Measurements from ENCODE around the gene GSX2.

The GSX2 gene

DNA sequence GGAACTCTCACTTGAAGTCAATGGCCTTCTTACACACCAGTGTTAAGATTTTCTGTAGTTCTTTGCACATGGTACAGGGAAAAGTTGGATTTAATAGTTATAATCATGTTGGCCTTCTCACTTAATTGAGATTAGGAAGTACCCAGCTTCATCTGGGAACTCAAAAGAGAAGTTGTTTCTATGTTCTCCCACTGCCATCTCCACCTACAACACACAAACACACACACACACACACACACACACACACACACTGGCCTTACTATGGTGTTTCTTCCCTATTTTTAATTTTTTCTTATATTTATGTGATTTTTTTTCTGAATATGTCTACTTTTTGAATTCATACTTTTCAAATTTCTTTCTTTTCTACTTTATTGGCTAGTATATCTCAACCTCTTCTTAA, 25.6 kb upstream of the GSX2 start:
- no peak overlapping the region for H2BK120ac ChIP-seq (ENCODE audit: low read depth, low read length)
- no peak overlapping the region for H2BK12ac ChIP-seq (ENCODE audit: low read length in 2 of 2)
- no peak for DNase-seq
- H3K23ac ChIP-seq (ENCODE audit: low read length in 2 of 2), result no peak overlapping the region
- H4K8ac ChIP-seq (ENCODE audit: low read length), result no peak overlapping the region
- no peak overlapping the region for H3K4me3 ChIP-seq (ENCODE audit: insufficient read depth in 1 of 2, low read depth in 1 of 2, low read length in 2 of 2)
- no peak overlapping the region for H3K14ac ChIP-seq (ENCODE audit: low read length in 2 of 2)
- no peak overlapping the region for H4K91ac ChIP-seq (ENCODE audit: low read length)
- H2AFZ ChIP-seq (ENCODE audit: low read depth, low read length), result no peak overlapping the region
- peaks cover 4% of the 10 kb centered on the region for H3K4me1 ChIP-seq (ENCODE audit: control insufficient read depth, insufficient read depth, low read depth, low read length)
- H3K4me2 ChIP-seq (ENCODE audit: low read length, poor library complexity, severe bottlenecking), result no peak overlapping the region
- H3K27me3 ChIP-seq (ENCODE audit: control insufficient read depth in 1 of 2, insufficient read depth in 1 of 2, low read length in 2 of 2), result no peaks in the 10 kb centered on the region
- no peaks in the 10 kb centered on the region for H3K9me3 ChIP-seq (ENCODE audit: control insufficient read depth, low read length)
- no peak overlapping the region for H3K9ac ChIP-seq (ENCODE audit: low read length)
- H3K18ac ChIP-seq (ENCODE audit: low read depth in 1 of 2, low read length in 2 of 2), result no peak overlapping the region
- no peak overlapping the region for H2BK5ac ChIP-seq (ENCODE audit: low read depth, low read length, poor library complexity, severe bottlenecking)
- no peak overlapping the region for H3K27ac ChIP-seq (ENCODE audit: low read length, poor library complexity, severe bottlenecking)
- no peak overlapping the region for H2BK15ac ChIP-seq (ENCODE audit: low read depth, poor library complexity, severe bottlenecking)
- no peak overlapping the region for H2AK5ac ChIP-seq (ENCODE audit: low read length, severe bottlenecking)
- no peak overlapping the region for H3K4ac ChIP-seq (ENCODE audit: low read depth in 1 of 2, low read length in 2 of 2)
- no peaks in the 10 kb centered on the region for H3K36me3 ChIP-seq (ENCODE audit: control insufficient read depth in 1 of 2, insufficient read depth in 2 of 2, low read depth in 1 of 2, low read length in 2 of 2)
- H3K79me1 ChIP-seq (replicated peaks; ENCODE audit: low read length, poor library complexity, severe bottlenecking), result no peaks in the 10 kb centered on the region

- no peak overlapping the region for H3K4me2 ChIP-seq (ENCODE audit: low read length, poor library complexity, severe bottlenecking)
- peaks cover 4% of the 10 kb centered on the region for H3K4me1 ChIP-seq (ENCODE audit: control insufficient read depth, insufficient read depth, low read depth, low read length)
- no peak overlapping the region for H3K9ac ChIP-seq (ENCODE audit: low read length)
- no peak for DNase-seq
- no peak overlapping the region for H2BK120ac ChIP-seq (ENCODE audit: low read depth, low read length)
- H2BK15ac ChIP-seq (ENCODE audit: low read depth, poor library complexity, severe bottlenecking), result no peak overlapping the region
- H4K8ac ChIP-seq (ENCODE audit: low read length), result no peak overlapping the region
- H3K79me1 ChIP-seq (replicated peaks; ENCODE audit: low read length, poor library complexity, severe bottlenecking), result no peaks in the 10 kb centered on the region
- no peak overlapping the region for H3K18ac ChIP-seq (ENCODE audit: low read depth in 1 of 2, low read length in 2 of 2)
- no peak overlapping the region for H3K14ac ChIP-seq (ENCODE audit: low read length in 2 of 2)
- no peak overlapping the region for H3K4me3 ChIP-seq (ENCODE audit: insufficient read depth in 1 of 2, low read depth in 1 of 2, low read length in 2 of 2)
- H2AK5ac ChIP-seq (ENCODE audit: low read length, severe bottlenecking), result no peak overlapping the region
- no peak overlapping the region for H2BK12ac ChIP-seq (ENCODE audit: low read length in 2 of 2)
- H3K36me3 ChIP-seq (ENCODE audit: control insufficient read depth in 1 of 2, insufficient read depth in 2 of 2, low read depth in 1 of 2, low read length in 2 of 2), result no peaks in the 10 kb centered on the region
- H3K4ac ChIP-seq (ENCODE audit: low read depth in 1 of 2, low read length in 2 of 2), result no peak overlapping the region
- no peak overlapping the region for H2AFZ ChIP-seq (ENCODE audit: low read depth, low read length)
- no peak overlapping the region for H2BK5ac ChIP-seq (ENCODE audit: low read depth, low read length, poor library complexity, severe bottlenecking)
- H3K27me3 ChIP-seq (ENCODE audit: control insufficient read depth in 1 of 2, insufficient read depth in 1 of 2, low read length in 2 of 2), result no peaks in the 10 kb centered on the region
- H3K27ac ChIP-seq (ENCODE audit: low read length, poor library complexity, severe bottlenecking), result peak overlapping the region; percentile 74
- H3K23ac ChIP-seq (ENCODE audit: low read length in 2 of 2), result no peak overlapping the region
- no peak overlapping the region for H4K91ac ChIP-seq (ENCODE audit: low read length)
- no peaks in the 10 kb centered on the region for H3K9me3 ChIP-seq (ENCODE audit: control insufficient read depth, low read length)
Observed at GRCh38 chr4:54076673-54077072, 23.3 kb upstream of the GSX2 start.

GRCh38 chr4:54077812-54078211, 22.2 kb upstream of the GSX2 start:
- H3K14ac ChIP-seq (ENCODE audit: low read length in 2 of 2), result no peak overlapping the region
- DNase-seq, result no peak
- H2BK5ac ChIP-seq (ENCODE audit: low read depth, low read length, poor library complexity, severe bottlenecking), result no peak overlapping the region
- H3K27ac ChIP-seq (ENCODE audit: low read length, poor library complexity, severe bottlenecking), result peak overlapping the region; percentile 78
- H3K23ac ChIP-seq (ENCODE audit: low read length in 2 of 2), result no peak overlapping the region
- no peak overlapping the region for H3K9ac ChIP-seq (ENCODE audit: low read length)
- no peaks in the 10 kb centered on the region for H3K9me3 ChIP-seq (ENCODE audit: control insufficient read depth, low read length)
- no peak overlapping the region for H3K4me3 ChIP-seq (ENCODE audit: insufficient read depth in 1 of 2, low read depth in 1 of 2, low read length in 2 of 2)
- H2BK15ac ChIP-seq (ENCODE audit: low read depth, poor library complexity, severe bottlenecking), result no peak overlapping the region
- H3K4ac ChIP-seq (ENCODE audit: low read depth in 1 of 2, low read length in 2 of 2), result no peak overlapping the region
- peak overlapping the region; percentile 82 for H2AK5ac ChIP-seq (ENCODE audit: low read length, severe bottlenecking)
- H3K36me3 ChIP-seq (ENCODE audit: control insufficient read depth in 1 of 2, insufficient read depth in 2 of 2, low read depth in 1 of 2, low read length in 2 of 2), result no peaks in the 10 kb centered on the region
- no peak overlapping the region for H2BK120ac ChIP-seq (ENCODE audit: low read depth, low read length)
- H3K4me2 ChIP-seq (ENCODE audit: low read length, poor library complexity, severe bottlenecking), result no peak overlapping the region
- no peaks in the 10 kb centered on the region for H3K27me3 ChIP-seq (ENCODE audit: control insufficient read depth in 1 of 2, insufficient read depth in 1 of 2, low read length in 2 of 2)
- no peak overlapping the region for H4K8ac ChIP-seq (ENCODE audit: low read length)
- 94% methylated on average over 1 of the region's 1 CpG for WGBS
- no peaks in the 10 kb centered on the region for H3K79me1 ChIP-seq (replicated peaks; ENCODE audit: low read length, poor library complexity, severe bottlenecking)
- no peak overlapping the region for H2BK12ac ChIP-seq (ENCODE audit: low read length in 2 of 2)
- H3K18ac ChIP-seq (ENCODE audit: low read depth in 1 of 2, low read length in 2 of 2), result no peak overlapping the region
- no peak overlapping the region for H2AFZ ChIP-seq (ENCODE audit: low read depth, low read length)
- H3K4me1 ChIP-seq (ENCODE audit: control insufficient read depth, insufficient read depth, low read depth, low read length), result peaks cover 4% of the 10 kb centered on the region
- H4K91ac ChIP-seq (ENCODE audit: low read length), result peak overlapping the region; percentile 75

GRCh38 chr4:54082168-54082567, 17.8 kb upstream of the GSX2 start:
- DNase-seq, result peak; percentile 98
- Histone ChIP-seq H3K79me1 (replicated peaks; ENCODE audit: low read length, poor library complexity, severe bottlenecking) (no peaks in the 10 kb centered on the region), H4K91ac (ENCODE audit: low read length) (no peak overlapping the region), H3K9me3 (ENCODE audit: control insufficient read depth, low read length) (no peaks in the 10 kb centered on the region), H2AFZ (ENCODE audit: low read depth, low read length) (no peak overlapping the region), H2BK15ac (ENCODE audit: low read depth, poor library complexity, severe bottlenecking) (no peak overlapping the region), H3K4me2 (ENCODE audit: low read length, poor library complexity, severe bottlenecking) (no peak overlapping the region), H3K4me1 (ENCODE audit: control insufficient read depth, insufficient read depth, low read depth, low read length) (peaks cover 3% of the 10 kb centered on the region), H3K23ac (ENCODE audit: low read length in 2 of 2) (no peak overlapping the region), H3K4ac (ENCODE audit: low read depth in 1 of 2, low read length in 2 of 2) (no peak overlapping the region), H3K14ac (ENCODE audit: low read length in 2 of 2) (no peak overlapping the region), H3K36me3 (ENCODE audit: control insufficient read depth in 1 of 2, insufficient read depth in 2 of 2, low read depth in 1 of 2, low read length in 2 of 2) (no peaks in the 10 kb centered on the region), H3K9ac (ENCODE audit: low read length) (peak overlapping the region; percentile 42), H3K4me3 (ENCODE audit: insufficient read depth in 1 of 2, low read depth in 1 of 2, low read length in 2 of 2) (no peak overlapping the region), H3K27me3 (ENCODE audit: control insufficient read depth in 1 of 2, insufficient read depth in 1 of 2, low read length in 2 of 2) (no peaks in the 10 kb centered on the region), H3K18ac (ENCODE audit: low read depth in 1 of 2, low read length in 2 of 2) (no peak overlapping the region), H2AK5ac (ENCODE audit: low read length, severe bottlenecking) (no peak overlapping the region), H2BK12ac (ENCODE audit: low read length in 2 of 2) (no peak overlapping the region), H4K8ac (ENCODE audit: low read length) (no peak overlapping the region), H2BK120ac (ENCODE audit: low read depth, low read length) (no peak overlapping the region), H3K27ac (ENCODE audit: low read length, poor library complexity, severe bottlenecking) (peak overlapping the region; percentile 87), H2BK5ac (ENCODE audit: low read depth, low read length, poor library complexity, severe bottlenecking) (peak overlapping the region; percentile 59)
- no CpG with 5 or more reads among the region's 1 CpG for WGBS

All from mesenchymal stem cell (in vitro differentiated cells and primary cell).